GM12872 (cell line): Measurements from ENCODE around the gene P2RY8.
A peak's percentile ranks its signal among the peaks of the same experiment; 100 is the strongest.

Experiments
- CTCF ChIP-seq: IDR thresholded peaks from 3 replicates; pipeline ENCODE4 v1.5.1; 2011; ENCODE audit warnings: low read depth, mild to moderate bottlenecking, low read length, moderate library complexity; ENCODE audit not compliant: insufficient read depth

The P2RY8 gene

GRCh38 chrX:1518512-1518911, 18.5 kb downstream of the P2RY8 start:
- TF ChIP-seq CTCF: no peak

- TF ChIP-seq CTCF: no peak
Measured at GRCh38 chrX:1516596-1517104, 20.3 kb downstream of the P2RY8 start.

- TF ChIP-seq CTCF: no peak
Measured at GRCh38 chrX:1511829-1512228, 25.2 kb downstream of the P2RY8 start.

DNA sequence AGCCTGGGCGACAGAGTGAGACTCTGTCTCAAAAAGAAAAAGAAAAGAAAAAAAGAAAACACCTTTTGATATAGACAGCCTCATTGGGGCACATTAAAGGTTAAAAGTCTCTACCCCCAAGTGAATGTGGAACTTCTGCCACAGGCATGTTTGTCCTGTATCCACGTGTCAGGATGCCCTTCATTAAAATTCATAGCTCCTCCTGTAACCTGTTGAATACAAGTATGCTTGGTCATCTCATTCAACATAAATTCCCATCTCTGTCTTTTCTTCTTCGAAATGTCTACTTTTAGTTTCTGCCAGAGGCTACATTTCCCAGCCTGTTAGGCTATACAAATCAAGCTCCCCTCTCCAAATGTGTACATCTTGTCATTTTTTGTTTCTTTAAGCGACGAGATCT, 25.8 kb downstream of the P2RY8 start:
- no peak for TF ChIP-seq CTCF

GRCh38 chrX:1507511-1508463, 29.2 kb downstream of the P2RY8 start:
- TF ChIP-seq CTCF: 0 out of 3 replicates have a peak, but pooled peaks have one; percentile 8

DNA sequence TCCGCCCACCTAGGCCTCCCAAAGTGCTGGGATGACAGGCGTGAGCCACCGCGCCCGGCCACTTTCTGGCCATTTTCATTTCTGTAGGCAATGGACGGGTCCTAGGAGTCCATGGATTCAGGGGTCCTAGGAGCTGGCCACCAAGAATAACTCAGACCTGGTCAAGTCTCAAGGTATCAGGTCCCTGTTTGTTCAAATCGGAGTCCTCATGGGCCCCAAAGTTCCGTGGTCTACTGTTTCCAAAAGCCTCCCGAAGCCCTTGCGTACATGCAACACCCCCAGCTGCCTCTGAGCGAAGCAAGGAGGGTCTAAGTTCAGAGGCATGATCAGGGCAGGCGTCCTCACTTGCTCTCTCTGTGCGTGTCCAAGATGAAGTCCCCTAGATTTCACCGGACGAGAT, 30.1 kb downstream of the P2RY8 start:
- no peak for TF ChIP-seq CTCF

- TF ChIP-seq CTCF: no peak
Measured at GRCh38 chrX:1502853-1503252, 34.1 kb downstream of the P2RY8 start.
